VCaP (cell line): ENCODE results near the gene ISY1.
A peak's percentile ranks its signal among the peaks of the same experiment; 100 is the strongest.

Experiments used
- H3K27ac ChIP-seq: fragments of 450-650 bp; 2 replicates; pipeline ENCODE4 v1.5.1; 2017
- TF ChIP-seq, protein P1 (sequence below): fragments of 450-650 bp; conservative IDR thresholded peaks from 2 replicates; pipeline ENCODE4 v1.5.1; 2017; ENCODE audit warnings: mild to moderate bottlenecking, moderate library complexity

Gene ISY1

DNA sequence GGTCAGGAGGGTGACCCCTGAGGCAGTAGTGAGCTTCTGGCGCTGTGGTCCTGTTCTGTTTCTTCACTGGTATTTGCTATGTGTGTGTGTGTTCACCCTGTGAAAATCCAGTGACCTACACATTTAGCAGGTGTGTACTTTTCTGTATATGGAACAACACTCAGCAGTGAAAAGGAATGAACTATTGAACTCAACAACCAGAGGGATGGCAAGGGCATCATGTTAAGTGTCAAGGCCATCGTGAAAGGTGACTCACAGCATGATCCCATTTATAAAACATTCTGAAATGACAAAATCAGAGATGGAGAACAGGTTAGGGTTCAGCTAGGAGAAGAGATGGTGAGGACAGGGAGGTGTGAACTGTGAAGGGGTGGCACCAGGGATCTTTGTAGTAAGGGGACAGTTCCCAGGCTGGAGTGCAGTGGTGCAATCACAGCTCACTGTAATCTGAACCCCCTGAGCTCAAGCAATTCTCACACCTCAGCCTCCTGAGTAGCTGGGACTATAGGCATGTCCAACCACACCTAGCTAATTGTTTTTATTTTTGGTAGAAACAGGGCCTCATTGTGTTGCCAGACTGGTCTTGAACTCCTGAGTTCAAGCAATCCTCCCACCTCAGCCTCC is 29.3 kb downstream of the ISY1 start:
- TF ChIP-seq, protein P1, sequence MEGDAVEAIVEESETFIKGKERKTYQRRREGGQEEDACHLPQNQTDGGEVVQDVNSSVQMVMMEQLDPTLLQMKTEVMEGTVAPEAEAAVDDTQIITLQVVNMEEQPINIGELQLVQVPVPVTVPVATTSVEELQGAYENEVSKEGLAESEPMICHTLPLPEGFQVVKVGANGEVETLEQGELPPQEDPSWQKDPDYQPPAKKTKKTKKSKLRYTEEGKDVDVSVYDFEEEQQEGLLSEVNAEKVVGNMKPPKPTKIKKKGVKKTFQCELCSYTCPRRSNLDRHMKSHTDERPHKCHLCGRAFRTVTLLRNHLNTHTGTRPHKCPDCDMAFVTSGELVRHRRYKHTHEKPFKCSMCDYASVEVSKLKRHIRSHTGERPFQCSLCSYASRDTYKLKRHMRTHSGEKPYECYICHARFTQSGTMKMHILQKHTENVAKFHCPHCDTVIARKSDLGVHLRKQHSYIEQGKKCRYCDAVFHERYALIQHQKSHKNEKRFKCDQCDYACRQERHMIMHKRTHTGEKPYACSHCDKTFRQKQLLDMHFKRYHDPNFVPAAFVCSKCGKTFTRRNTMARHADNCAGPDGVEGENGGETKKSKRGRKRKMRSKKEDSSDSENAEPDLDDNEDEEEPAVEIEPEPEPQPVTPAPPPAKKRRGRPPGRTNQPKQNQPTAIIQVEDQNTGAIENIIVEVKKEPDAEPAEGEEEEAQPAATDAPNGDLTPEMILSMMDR: no peak
- H3K27ac ChIP-seq: peak overlapping the region; percentile 79

DNA sequence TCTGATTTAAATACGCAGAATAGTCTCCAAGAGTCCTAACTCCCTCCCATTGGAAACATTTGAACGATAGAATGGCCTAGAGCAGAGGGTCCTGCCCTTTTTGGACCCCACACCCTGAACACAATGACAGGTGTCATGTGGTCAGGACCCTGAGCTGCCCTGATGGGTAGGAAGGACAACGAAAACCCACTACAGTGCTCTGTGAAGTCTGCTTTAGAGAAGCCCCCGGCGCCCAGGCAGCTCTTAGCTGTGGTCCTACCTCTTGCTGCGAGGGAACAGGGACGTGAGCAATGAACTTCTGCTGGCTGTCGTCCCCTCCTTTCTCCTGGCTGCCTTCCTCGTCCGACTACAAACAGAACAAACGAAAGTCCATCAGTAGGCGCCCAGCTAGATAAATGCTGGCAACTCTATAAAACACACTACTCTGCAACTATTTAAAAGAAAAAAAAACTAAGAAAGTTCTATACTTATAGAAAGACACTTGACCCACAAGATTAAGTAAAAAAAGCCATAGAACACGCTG is 30.5 kb downstream of the ISY1 start:
- TF ChIP-seq, protein P1: no peak
- H3K27ac ChIP-seq: peak overlapping the region; percentile 79

DNA sequence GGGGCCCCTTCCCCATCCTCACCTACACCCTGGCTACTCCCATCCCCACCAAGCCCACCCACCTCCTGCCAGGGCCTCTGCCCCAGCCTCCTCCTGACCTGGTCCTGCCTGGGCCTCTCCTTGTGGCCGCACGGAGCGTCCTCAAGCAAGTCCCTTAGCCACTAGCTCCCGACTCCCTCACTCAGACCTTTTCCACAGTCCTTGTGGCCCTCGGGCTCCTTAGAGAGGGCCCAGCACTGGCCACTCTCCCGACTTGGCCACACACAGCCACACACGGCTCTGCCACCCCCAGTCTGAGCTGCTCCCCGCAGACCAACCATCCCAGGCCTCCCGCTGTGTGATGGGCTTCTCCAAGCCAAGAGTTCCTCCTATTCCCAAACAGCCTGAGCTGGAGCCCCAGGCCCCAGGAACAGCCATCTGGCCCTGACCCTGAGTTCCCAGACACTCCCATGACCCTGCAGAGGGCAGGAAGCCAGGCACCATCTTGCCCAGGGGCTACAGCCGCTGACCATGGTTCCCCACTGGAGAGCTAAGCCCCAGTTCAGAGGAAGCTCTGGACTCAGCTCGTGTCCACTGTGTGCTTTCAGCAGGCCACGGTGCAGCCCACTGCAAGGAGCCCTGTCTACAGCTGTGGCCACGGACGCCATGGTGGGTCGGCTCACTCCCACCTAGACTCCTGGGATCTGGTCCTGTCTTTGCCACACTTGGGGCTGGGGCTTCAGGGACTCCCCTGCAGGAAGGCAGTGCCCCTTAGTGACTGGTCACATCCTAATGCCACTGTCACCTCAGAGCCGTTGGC is 32.3 kb downstream of the ISY1 start:
- TF ChIP-seq, protein P1: no peak
- peak overlapping the region; percentile 79 for H3K27ac ChIP-seq

DNA sequence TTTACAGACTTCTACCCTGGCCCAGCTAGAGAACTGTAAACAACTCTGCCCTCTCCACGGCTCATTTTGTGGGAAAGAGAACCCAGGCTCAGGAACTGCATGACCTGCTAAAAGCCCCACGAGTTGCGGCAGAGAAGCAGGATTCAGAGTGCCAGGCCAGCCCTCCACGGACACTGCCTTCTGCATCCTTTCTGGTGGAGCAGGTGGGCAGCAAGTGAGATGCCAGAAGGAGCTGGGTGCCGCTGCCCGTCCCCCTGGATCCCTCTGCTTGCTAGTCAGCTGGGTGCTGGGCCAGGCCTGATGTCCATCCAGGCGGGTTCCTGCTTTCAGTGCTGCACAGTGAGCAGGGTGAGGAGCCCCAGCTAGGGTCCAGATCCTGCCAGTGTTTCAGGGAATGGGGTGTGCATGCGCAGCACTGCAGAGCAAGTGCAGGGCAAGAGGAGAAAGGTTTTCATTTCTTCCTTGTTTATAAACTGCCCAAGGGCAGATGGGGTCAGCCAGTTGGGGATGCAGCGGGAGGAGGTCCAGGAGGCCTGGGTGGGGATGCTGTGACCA is 34.1 kb downstream of the ISY1 start:
- TF ChIP-seq, protein P1: no peak
- peak overlapping the region; percentile 79; the same call in 1 of the 2 replicates for H3K27ac ChIP-seq

DNA sequence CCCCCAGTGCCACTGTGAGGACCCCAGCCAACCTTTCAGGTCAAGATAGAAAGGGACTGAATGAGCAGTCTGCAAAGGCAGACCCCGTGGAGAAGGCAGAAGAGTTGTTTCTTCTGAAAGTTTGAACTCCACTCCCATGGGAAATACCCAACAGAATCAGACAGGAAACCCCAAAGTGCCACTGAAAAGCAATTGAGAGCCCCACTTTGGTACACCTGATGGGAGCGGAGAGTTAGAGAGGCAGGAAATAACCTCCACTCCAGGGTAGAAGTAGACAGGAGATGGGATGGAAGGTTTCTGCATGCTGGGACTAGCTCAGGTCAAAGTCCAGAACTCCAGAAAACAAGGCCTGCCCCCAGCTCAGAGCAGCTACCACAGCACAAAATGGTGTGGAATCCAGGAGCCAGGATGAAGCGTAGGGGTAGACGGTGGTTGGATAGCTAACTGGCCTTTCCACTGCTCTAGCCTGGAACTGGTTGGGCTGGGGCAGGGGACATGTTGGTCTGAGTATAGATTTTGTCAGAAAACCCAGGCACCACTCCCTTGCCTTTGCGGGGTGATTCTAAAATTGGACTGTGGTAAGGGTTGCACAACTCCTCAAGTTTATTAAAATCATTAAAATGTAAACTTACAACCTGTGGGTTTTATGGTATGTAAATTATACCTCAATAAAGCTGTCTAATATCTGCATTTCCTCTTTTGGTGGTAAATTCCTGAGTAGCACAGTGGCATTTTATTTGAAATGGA is 37.4 kb downstream of the ISY1 start:
- H3K27ac ChIP-seq: peak overlapping the region; percentile 65; the same call in 1 of the 2 replicates
- TF ChIP-seq, protein P1: no peak

DNA sequence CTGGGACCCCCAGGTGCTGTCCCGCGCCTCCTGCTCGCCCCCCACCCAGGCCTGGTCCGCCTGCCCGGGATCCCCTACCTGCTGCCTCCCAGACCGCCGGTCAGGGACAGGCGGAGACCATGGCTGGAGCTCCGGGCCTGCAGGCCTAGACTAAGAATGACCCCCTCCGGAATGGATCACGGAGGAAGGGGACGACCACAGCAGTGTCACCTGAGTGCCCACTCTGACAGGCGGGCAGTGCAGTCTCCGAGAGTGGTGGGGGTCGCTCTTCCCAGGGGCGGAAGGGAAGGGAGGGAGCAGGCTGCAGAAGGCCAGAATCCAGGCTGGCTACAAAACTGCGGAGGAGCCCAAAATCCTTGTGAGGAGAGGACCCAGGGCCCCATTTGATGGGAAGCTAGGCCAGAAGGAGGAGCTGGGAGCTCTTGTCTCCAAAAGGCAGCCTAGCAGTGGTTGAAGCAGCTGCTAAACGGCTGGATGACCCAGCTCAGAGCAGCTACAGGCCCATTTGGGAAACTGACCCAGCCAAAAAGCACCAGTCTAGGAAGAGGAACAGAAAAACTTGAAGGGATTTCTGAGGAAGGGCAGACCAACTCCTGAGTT is 38.4 kb downstream of the ISY1 start:
- TF ChIP-seq, protein P1: no peak

More for the DNA sequence above, 38.4 kb downstream of the ISY1 start:
- peak overlapping the region; percentile 65 for H3K27ac ChIP-seq
